AG09319 (cell line): ENCODE data around the gene CLEC3A.

Source experiments
- DNase-seq: peaks from one replicate; pipeline ENCODE4 v3.0.0-alpha.2; 2010; ENCODE audit warnings: low read depth; ENCODE audit errors: extremely low read depth
- CTCF ChIP-seq: IDR thresholded peaks from 2 replicates; pipeline ENCODE4 v1.5.1; 2011; ENCODE audit warnings: low read depth, mild to moderate bottlenecking, inconsistent platforms, low read length, moderate library complexity

The CLEC3A gene

GRCh38 chr16:78022347-78023060, at the start of gene CLEC3A:
TSS of gene CLEC3A (plus strand) at chr16:78022548. CDS start at chr16:78022627, 79 bp downstream.
- no peak for TF ChIP-seq CTCF
- DNase-seq, result no peak

- DNase-seq, result no peak
- no peak for TF ChIP-seq CTCF
These were observed 47.5 kb upstream of the CLEC3A start for GRCh38 chr16:77974883-77975282.

GRCh38 chr16:77975942-77976341, 46.4 kb upstream of the CLEC3A start:
- no peak for DNase-seq
- no peak for TF ChIP-seq CTCF

GRCh38 chr16:77977339-77977738, 45.0 kb upstream of the CLEC3A start:
- TF ChIP-seq CTCF, result no peak
- DNase-seq, result no peak

GRCh38 chr16:77985111-77985510, 37.2 kb upstream of the CLEC3A start:
- no peak for DNase-seq
- TF ChIP-seq CTCF, result no peak

- no peak for TF ChIP-seq CTCF
- DNase-seq, result no peak
These were observed 36.2 kb upstream of the CLEC3A start for GRCh38 chr16:77986011-77986740.

GRCh38 chr16:77987810-77988209, 34.5 kb upstream of the CLEC3A start:
- no peak for TF ChIP-seq CTCF
- DNase-seq, result no peak
